Gastroesophageal sphincter (tissue), 3 donors: ENCODE measurements around the gene ZNF567.

ENCODE experiments used
- CTCF ChIP-seq, 4 experiments: fragments of 200-600 bp in 2 of 4; fragments of 450-650 bp in 2 of 4; sonication (generic) in 1 of 4; IDR thresholded peaks; one replicate each; pipeline ENCODE4 v1.5.1; 2017 to 2019; ENCODE audit warnings: antibody characterized with exemption in 4 of 4, mild to moderate bottlenecking in 2 of 4, moderate library complexity in 2 of 4
- POLR2AphosphoS5 ChIP-seq: sonication (generic); formaldehyde crosslinking; IDR thresholded peaks from one replicate; pipeline ENCODE4 v1.6.1; 2017; ENCODE audit warnings: antibody characterized with exemption

- TF ChIP-seq CTCF (IDR thresholded peaks at IDR 0.05) = no peak
- no peak for TF ChIP-seq POLR2AphosphoS5
Observed at GRCh38 chr19:36745870-36746269, 58.5 kb downstream of the ZNF567 start.
